ENCODE data around the gene CDC16. TPM values are rescaled to one million over a fixed set of nuclear protein-coding genes. Genes with fewer than 3 reads are reported as not detected.

Gene CDC16
- total and polyA plus RNA-seq, 2 of the 8 experiments (the other 6 are each of a cell fraction or from before 2014, with no cell fraction given): 42.5 to 83.4 TPM

DNA sequence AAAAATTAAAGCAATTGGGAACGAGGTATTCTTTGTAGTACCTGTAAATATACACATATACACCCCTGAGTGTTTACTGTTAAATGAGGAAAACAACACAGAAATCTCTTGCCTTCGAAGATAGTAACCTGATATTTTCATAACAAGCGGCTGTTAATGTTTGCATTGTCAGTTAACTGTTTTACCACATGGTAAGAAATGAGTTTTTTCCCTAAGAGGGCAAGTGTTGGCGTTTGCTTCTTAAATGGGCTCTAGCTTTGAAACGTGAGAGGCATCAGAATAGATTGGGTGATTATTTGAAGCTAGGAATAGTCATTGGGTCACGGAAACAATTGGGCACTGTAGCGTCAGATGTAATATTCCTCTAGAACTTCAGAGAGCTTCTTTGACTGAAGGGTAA, 24.7 kb downstream of the CDC16 start:
- Histone ChIP-seq H3K79me1 (ENCODE audit: low read depth, low read length) (no peaks in the 10 kb centered on the region), H3K9me3 (ENCODE audit: insufficient read depth in 2 of 2, low read depth in 1 of 2, low read length in 1 of 2) (no peaks in the 10 kb centered on the region), H4K20me1 (replicated peaks in 1 of 2; ENCODE audit: control insufficient read depth in 1 of 2, insufficient read depth in 2 of 2, low read length in 2 of 2) (peaks cover 2 to 11% of the 10 kb centered on the region in 2 experiments), H3K4ac (replicated peaks; ENCODE audit: insufficient read length, low read depth, low read length) (no peak overlapping the region), H3K27me3 (replicated peaks in 1 of 4; ENCODE audit: control insufficient read depth in 3 of 4, extremely low read depth in 1 of 4, insufficient read depth in 3 of 4, low read length in 3 of 4) (no peaks in the 10 kb centered on the region), H3K23me2 (ENCODE audit: low read depth, low read length) (no peaks in the 10 kb centered on the region), H3K9ac (replicated peaks in 1 of 4; ENCODE audit: extremely low read depth in 1 of 4, low read depth in 3 of 4, low read length in 3 of 4) (no peak overlapping the region), H3K36me3 (ENCODE audit: control insufficient read depth in 2 of 4, insufficient read depth in 4 of 4, low read length in 3 of 4) (peaks cover 26 to 83% (median 56%) of the 10 kb centered on the region in 4 experiments), H2BK15ac (ENCODE audit: low read length) (no peak overlapping the region), H2BK12ac (ENCODE audit: low read depth, low read length) (no peak overlapping the region), H3K14ac (ENCODE audit: insufficient read length) (no peak overlapping the region), H3K4me2 (ENCODE audit: insufficient read depth in 1 of 2, low read depth in 2 of 2, low read length in 2 of 2) (no peak overlapping the region), H2BK5ac (ENCODE audit: low read depth, low read length) (no peak overlapping the region), H3K4me1 (replicated peaks in 1 of 4; ENCODE audit: control insufficient read depth in 3 of 4, insufficient read depth in 4 of 4, low read length in 3 of 4) (peaks cover 0 to 8% (median 2%) of the 10 kb centered on the region in 4 experiments; a peak in 2 of 7 replicates), H3K56ac (replicated peaks; ENCODE audit: insufficient read length, low read depth, low read length) (no peak overlapping the region), H4K91ac (replicated peaks; ENCODE audit: insufficient read length, low read length) (no peak overlapping the region), H3K27ac (ENCODE audit: low read depth, low read length) (no peak overlapping the region), H3K18ac (ENCODE audit: extremely low read depth, low read length) (no peak overlapping the region), H2BK20ac (ENCODE audit: low read length) (no peak overlapping the region), H2AK5ac (ENCODE audit: low read depth, low read length) (no peak overlapping the region), H3K4me3 (ENCODE audit: extremely low read depth in 1 of 4, insufficient read depth in 2 of 4, low read depth in 3 of 4, low read length in 4 of 4) (no peak overlapping the region), H3K79me2 (ENCODE audit: control insufficient read depth in 1 of 2, insufficient read depth in 2 of 2, low read length in 2 of 2) (no peaks in the 10 kb centered on the region), H4K5ac (ENCODE audit: insufficient read length, low read depth, low read length) (no peak overlapping the region), H4K8ac (ENCODE audit: extremely low read depth, insufficient read depth, low read length) (no peak overlapping the region), H2BK120ac (replicated peaks; ENCODE audit: low read depth, low read length) (no peak overlapping the region), H2AFZ (ENCODE audit: low read length) (no peak overlapping the region), H3K23ac (ENCODE audit: insufficient read length) (no peak overlapping the region)
- ChIA-PET POLR2A (ENCODE audit: partially characterized antibody) (interaction anchor here (1.1 to 7.5 kb wide), 4 partner anchors 10 to 21 kb away, joined by 4 to 44 read pairs (median 25); partner anchors contain the start of gene UPF3A), CTCF (ENCODE audit: partially characterized antibody) (no interaction called here)
- TF ChIP-seq SIN3A (conservative IDR thresholded peaks at IDR 0.05 in 1 of 2, IDR thresholded peaks at IDR 0.05 in 1 of 2; ENCODE audit: low read depth in 1 of 2, low read length in 2 of 2): no peak
- no peak for TF ChIP-seq YY1 (IDR thresholded peaks at IDR 0.05; ENCODE audit: low read depth, low read length)
- no peak for TF ChIP-seq TEAD4 (IDR thresholded peaks at IDR 0.05; ENCODE audit: low read depth, low read length)
- TF ChIP-seq, protein P1, sequence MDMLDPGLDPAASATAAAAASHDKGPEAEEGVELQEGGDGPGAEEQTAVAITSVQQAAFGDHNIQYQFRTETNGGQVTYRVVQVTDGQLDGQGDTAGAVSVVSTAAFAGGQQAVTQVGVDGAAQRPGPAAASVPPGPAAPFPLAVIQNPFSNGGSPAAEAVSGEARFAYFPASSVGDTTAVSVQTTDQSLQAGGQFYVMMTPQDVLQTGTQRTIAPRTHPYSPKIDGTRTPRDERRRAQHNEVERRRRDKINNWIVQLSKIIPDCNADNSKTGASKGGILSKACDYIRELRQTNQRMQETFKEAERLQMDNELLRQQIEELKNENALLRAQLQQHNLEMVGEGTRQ (IDR thresholded peaks at IDR 0.05; ENCODE audit: low read length): no peak
- TF ChIP-seq SP4 (IDR thresholded peaks at IDR 0.05; ENCODE audit: low read length): no peak
- TF ChIP-seq EP300 (IDR thresholded peaks at IDR 0.05; ENCODE audit: borderline replicate concordance in 1 of 2, low read depth in 2 of 2, low read length in 2 of 2): no peak
- TF ChIP-seq HDAC6 (IDR thresholded peaks at IDR 0.05; ENCODE audit: low read depth, low read length): no peak
- no peak for TF ChIP-seq TAF7 (optimal IDR thresholded peaks at IDR 0.05; ENCODE audit: borderline replicate concordance, low read depth, low read length)
- no peak for TF ChIP-seq MAFK (IDR thresholded peaks at IDR 0.05; ENCODE audit: low read depth, low read length)
- TF ChIP-seq BRCA1 (IDR thresholded peaks at IDR 0.05; ENCODE audit: low read depth, low read length): no peak
- no peak for TF ChIP-seq SIX5 (IDR thresholded peaks at IDR 0.05; ENCODE audit: low read depth, low read length)
- no peak for TF ChIP-seq RFX5 (IDR thresholded peaks at IDR 0.05; ENCODE audit: borderline replicate concordance, low read depth, low read length)
- 91% methylated on average over 7 of the region's 7 CpGs; no CpG with 5 or more reads in 1 of the 2 experiments for WGBS, 2 experiments (ENCODE audit: extremely low coverage in 1 of 2, insufficient coverage in 1 of 2, insufficient read length in 1 of 2, insufficient replicate concordance in 2 of 2, low coverage in 1 of 2, low lambda C conversion rate in 2 of 2, missing lambda C conversion rate in 1 of 2)
- DNase-seq (ENCODE audit: low read depth in 1 of 2, low spot score in 2 of 2) (no peak), FAIRE-seq (no peak)
